NCI-H1930 (cell line): ENCODE data around the gene KLK7.

Experiments
- DNase-seq, 2 experiments: peaks; one replicate each; lab custom pipeline; 2025; lab: John Stamatoyannopoulos, UW

KLK7 gene

GRCh38 chr19:50983625-50984292 lies at the start of gene KLK7:
KLK7 (minus strand) TSS chr19:50983917; CDS start chr19:50982399, 1,518 bp downstream.
- DNase-seq = no peak

- DNase-seq = no peak
These were observed 48.1 kb upstream of the KLK7 start for GRCh38 chr19:51031880-51032225.

- no peak for DNase-seq
These were observed 47.6 kb upstream of the KLK7 start for GRCh38 chr19:51031220-51031879.

- DNase-seq = no peak
These were observed 46.9 kb upstream of the KLK7 start for GRCh38 chr19:51030631-51031030.

- peak in 1 of 2 experiments; percentile 27 for DNase-seq
These were observed 46.0 kb upstream of the KLK7 start for GRCh38 chr19:51029718-51030117.

- no peak for DNase-seq
These were observed 44.2 kb upstream of the KLK7 start for GRCh38 chr19:51027873-51028272.

- DNase-seq = no peak
These were observed 43.5 kb upstream of the KLK7 start for GRCh38 chr19:51027126-51027806.

- DNase-seq = no peak
These were observed 42.8 kb upstream of the KLK7 start, which contains the start of gene KLK11 for GRCh38 chr19:51026554-51026831. KLK11 (minus strand) TSS chr19:51026616; CDS start chr19:51025631, 985 bp downstream.

GRCh38 chr19:51025809-51026553 lies 42.3 kb upstream of the KLK7 start:
- no peak for DNase-seq

GRCh38 chr19:51025401-51025800 lies 41.7 kb upstream of the KLK7 start:
- no peak for DNase-seq

GRCh38 chr19:51024924-51025323 lies 41.2 kb upstream of the KLK7 start:
- no peak for DNase-seq

GRCh38 chr19:51023946-51024345 lies 40.2 kb upstream of the KLK7 start:
- no peak for DNase-seq

GRCh38 chr19:51022526-51022925 lies 38.8 kb upstream of the KLK7 start:
- DNase-seq = no peak

GRCh38 chr19:51020988-51021651 lies 37.4 kb upstream of the KLK7 start:
- peak; percentile 12 to 60 for DNase-seq

GRCh38 chr19:51019544-51019925 lies 35.8 kb upstream of the KLK7 start, which contains the start of gene KLK10:
KLK10 (minus strand) TSS chr19:51019709; CDS start chr19:51019130, 579 bp downstream.
- no peak for DNase-seq

GRCh38 chr19:51018745-51019543 lies 35.2 kb upstream of the KLK7 start:
- DNase-seq = peak in 1 of 2 experiments; percentile 27

- DNase-seq = peak; percentile 58 to 61
These were observed 33.3 kb upstream of the KLK7 start for GRCh38 chr19:51016798-51017683.

GRCh38 chr19:51015691-51016267 lies 32.1 kb upstream of the KLK7 start:
- DNase-seq = no peak

- DNase-seq = no peak
These were observed 30.5 kb upstream of the KLK7 start for GRCh38 chr19:51014242-51014641.
